ENCODE results near the gene SNRNP35.
"Not testable (repeated sequence)": the region's sequence is repeated elsewhere in the genome, so short reads cannot be mapped to it uniquely, and the experiment has no call there.

Gene SNRNP35

GRCh38 chr12:123478069-123478468, 20.1 kb downstream of the SNRNP35 start:
- TF ChIP-seq, protein P1, sequence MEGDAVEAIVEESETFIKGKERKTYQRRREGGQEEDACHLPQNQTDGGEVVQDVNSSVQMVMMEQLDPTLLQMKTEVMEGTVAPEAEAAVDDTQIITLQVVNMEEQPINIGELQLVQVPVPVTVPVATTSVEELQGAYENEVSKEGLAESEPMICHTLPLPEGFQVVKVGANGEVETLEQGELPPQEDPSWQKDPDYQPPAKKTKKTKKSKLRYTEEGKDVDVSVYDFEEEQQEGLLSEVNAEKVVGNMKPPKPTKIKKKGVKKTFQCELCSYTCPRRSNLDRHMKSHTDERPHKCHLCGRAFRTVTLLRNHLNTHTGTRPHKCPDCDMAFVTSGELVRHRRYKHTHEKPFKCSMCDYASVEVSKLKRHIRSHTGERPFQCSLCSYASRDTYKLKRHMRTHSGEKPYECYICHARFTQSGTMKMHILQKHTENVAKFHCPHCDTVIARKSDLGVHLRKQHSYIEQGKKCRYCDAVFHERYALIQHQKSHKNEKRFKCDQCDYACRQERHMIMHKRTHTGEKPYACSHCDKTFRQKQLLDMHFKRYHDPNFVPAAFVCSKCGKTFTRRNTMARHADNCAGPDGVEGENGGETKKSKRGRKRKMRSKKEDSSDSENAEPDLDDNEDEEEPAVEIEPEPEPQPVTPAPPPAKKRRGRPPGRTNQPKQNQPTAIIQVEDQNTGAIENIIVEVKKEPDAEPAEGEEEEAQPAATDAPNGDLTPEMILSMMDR (IDR thresholded peaks at IDR 0.05; ENCODE audit: insufficient read depth, low read length): no peak
- TF ChIP-seq SPI1 (IDR thresholded peaks at IDR 0.05; ENCODE audit: borderline replicate concordance, low read depth) (no peak), POLR2AphosphoS5 (IDR thresholded peaks at IDR 0.05; ENCODE audit: low read depth) (no peak), GABPA (IDR thresholded peaks at IDR 0.05; ENCODE audit: low read depth) (no peak)
- TF ChIP-seq, protein P2, sequence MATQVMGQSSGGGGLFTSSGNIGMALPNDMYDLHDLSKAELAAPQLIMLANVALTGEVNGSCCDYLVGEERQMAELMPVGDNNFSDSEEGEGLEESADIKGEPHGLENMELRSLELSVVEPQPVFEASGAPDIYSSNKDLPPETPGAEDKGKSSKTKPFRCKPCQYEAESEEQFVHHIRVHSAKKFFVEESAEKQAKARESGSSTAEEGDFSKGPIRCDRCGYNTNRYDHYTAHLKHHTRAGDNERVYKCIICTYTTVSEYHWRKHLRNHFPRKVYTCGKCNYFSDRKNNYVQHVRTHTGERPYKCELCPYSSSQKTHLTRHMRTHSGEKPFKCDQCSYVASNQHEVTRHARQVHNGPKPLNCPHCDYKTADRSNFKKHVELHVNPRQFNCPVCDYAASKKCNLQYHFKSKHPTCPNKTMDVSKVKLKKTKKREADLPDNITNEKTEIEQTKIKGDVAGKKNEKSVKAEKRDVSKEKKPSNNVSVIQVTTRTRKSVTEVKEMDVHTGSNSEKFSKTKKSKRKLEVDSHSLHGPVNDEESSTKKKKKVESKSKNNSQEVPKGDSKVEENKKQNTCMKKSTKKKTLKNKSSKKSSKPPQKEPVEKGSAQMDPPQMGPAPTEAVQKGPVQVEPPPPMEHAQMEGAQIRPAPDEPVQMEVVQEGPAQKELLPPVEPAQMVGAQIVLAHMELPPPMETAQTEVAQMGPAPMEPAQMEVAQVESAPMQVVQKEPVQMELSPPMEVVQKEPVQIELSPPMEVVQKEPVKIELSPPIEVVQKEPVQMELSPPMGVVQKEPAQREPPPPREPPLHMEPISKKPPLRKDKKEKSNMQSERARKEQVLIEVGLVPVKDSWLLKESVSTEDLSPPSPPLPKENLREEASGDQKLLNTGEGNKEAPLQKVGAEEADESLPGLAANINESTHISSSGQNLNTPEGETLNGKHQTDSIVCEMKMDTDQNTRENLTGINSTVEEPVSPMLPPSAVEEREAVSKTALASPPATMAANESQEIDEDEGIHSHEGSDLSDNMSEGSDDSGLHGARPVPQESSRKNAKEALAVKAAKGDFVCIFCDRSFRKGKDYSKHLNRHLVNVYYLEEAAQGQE (IDR thresholded peaks at IDR 0.05; ENCODE audit: insufficient replicate concordance, low read depth): no peak
- no peak overlapping the region for H3K27ac ChIP-seq (replicated peaks)
- H3K27me3 ChIP-seq (ENCODE audit: insufficient read depth, poor library complexity, severe bottlenecking): no peaks in the 10 kb centered on the region
- no peak for DNase-seq (ENCODE audit: low read depth in 1 of 2, low spot score in 1 of 2)
- H3K4me3 ChIP-seq (replicated peaks; ENCODE audit: insufficient read depth, low read length): no peak overlapping the region

- Histone ChIP-seq H3K27ac (replicated peaks) (no peak overlapping the region), H3K4me3 (replicated peaks; ENCODE audit: insufficient read depth, low read length) (no peak overlapping the region), H3K27me3 (ENCODE audit: insufficient read depth, poor library complexity, severe bottlenecking) (no peaks in the 10 kb centered on the region)
- DNase-seq (ENCODE audit: low read depth in 1 of 2, low spot score in 1 of 2): no peak
- TF ChIP-seq POLR2AphosphoS5 (IDR thresholded peaks at IDR 0.05; ENCODE audit: low read depth): no peak
- no peak for TF ChIP-seq GABPA (IDR thresholded peaks at IDR 0.05; ENCODE audit: low read depth)
Measured at GRCh38 chr12:123478762-123479161, 20.8 kb downstream of the SNRNP35 start.

DNA sequence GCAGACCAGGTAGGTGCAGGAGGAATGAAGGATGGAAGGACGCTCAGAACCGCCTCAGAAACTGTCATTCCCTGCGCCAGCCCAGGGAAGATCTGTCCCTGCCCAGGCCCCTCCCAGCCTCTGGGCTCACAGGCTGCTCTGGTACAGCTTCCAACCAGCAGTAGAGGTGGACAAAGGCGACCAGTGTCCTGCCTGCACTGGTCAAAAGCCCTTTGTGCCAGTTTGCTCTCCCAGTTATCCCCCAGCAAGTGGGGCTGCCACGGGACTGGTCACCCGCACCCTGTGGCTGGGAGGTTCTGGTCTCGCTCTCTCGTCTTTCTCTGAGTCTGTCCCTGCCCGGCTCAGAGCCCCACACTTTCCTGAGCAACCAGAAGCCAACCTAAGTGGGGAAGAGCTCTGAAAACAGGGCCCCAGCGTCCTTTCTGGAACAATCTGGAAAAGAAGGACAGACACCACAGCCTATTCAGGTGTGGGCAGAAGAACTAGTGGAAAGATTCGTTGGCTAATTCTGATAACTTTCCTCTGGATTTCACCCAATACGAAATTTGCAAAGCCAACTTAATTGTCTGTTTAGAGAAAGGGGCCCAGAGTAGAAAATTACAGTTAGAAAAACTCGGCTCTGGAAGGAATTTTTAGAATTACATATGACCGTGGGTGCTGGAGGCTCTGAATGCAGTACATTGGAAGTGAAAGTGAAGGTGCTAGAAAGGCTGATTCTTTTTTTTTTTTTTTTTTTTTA, 21.7 kb downstream of the SNRNP35 start:
- TF ChIP-seq SPI1 (IDR thresholded peaks at IDR 0.05; ENCODE audit: borderline replicate concordance, low read depth) (no peak), GABPA (IDR thresholded peaks at IDR 0.05; ENCODE audit: low read depth) (no peak), POLR2AphosphoS5 (IDR thresholded peaks at IDR 0.05; ENCODE audit: low read depth) (no peak)
- TF ChIP-seq, protein P1 (IDR thresholded peaks at IDR 0.05; ENCODE audit: insufficient read depth, low read length): no peak
- TF ChIP-seq, protein P2 (IDR thresholded peaks at IDR 0.05; ENCODE audit: insufficient replicate concordance, low read depth): no peak
- Histone ChIP-seq H3K27ac (replicated peaks) (no peak overlapping the region), H3K4me3 (replicated peaks; ENCODE audit: insufficient read depth, low read length) (no peak overlapping the region), H3K27me3 (ENCODE audit: insufficient read depth, poor library complexity, severe bottlenecking) (no peaks in the 10 kb centered on the region)
- no peak for DNase-seq (ENCODE audit: low read depth in 1 of 2, low spot score in 1 of 2)

- not testable (repeated sequence) for H3K27me3 ChIP-seq (ENCODE audit: insufficient read depth, poor library complexity, severe bottlenecking); H3K4me3 ChIP-seq (replicated peaks; ENCODE audit: insufficient read depth, low read length); H3K27ac ChIP-seq (replicated peaks); DNase-seq (ENCODE audit: low read depth in 1 of 2, low spot score in 1 of 2)
Measured at GRCh38 chr12:123481251-123481650, 23.3 kb downstream of the SNRNP35 start.

- H3K27me3 ChIP-seq (ENCODE audit: insufficient read depth, poor library complexity, severe bottlenecking): no peaks in the 10 kb centered on the region
- no peak for DNase-seq (ENCODE audit: low read depth in 1 of 2, low spot score in 1 of 2)
- H3K27ac ChIP-seq (replicated peaks): no peak overlapping the region
- H3K4me3 ChIP-seq (replicated peaks; ENCODE audit: insufficient read depth, low read length): no peak overlapping the region
- TF ChIP-seq, protein P1 (IDR thresholded peaks at IDR 0.05; ENCODE audit: insufficient read depth, low read length): no peak
- no peak for TF ChIP-seq POLR2AphosphoS5 (IDR thresholded peaks at IDR 0.05; ENCODE audit: low read depth)
- no peak for TF ChIP-seq SPI1 (IDR thresholded peaks at IDR 0.05; ENCODE audit: borderline replicate concordance, low read depth)
- TF ChIP-seq, protein P2 (IDR thresholded peaks at IDR 0.05; ENCODE audit: insufficient replicate concordance, low read depth): no peak
- no peak for TF ChIP-seq GABPA (IDR thresholded peaks at IDR 0.05; ENCODE audit: low read depth)
Measured at GRCh38 chr12:123482876-123483275, 24.9 kb downstream of the SNRNP35 start.
